Neural progenitor cell (in vitro differentiated cells): ENCODE data around the gene ENAH.

Source experiments
- EZH2 ChIP-seq: fragments of 200-600 bp; sonication (generic); IDR thresholded peaks from 2 replicates; pipeline ENCODE4 v1.6.1; 2017; ENCODE audit warnings: antibody characterized with exemption, mild to moderate bottlenecking, moderate library complexity
- EZH2phosphoT487 ChIP-seq: fragments of 200-600 bp; sonication (generic); IDR thresholded peaks from 2 replicates; pipeline ENCODE4 v1.6.1; 2017; ENCODE audit warnings: antibody characterized with exemption
- TF ChIP-seq, protein P1 (sequence below): fragments of 200-600 bp; sonication (generic); IDR thresholded peaks from 2 replicates; pipeline ENCODE4 v1.5.1; 2017; ENCODE audit warnings: antibody characterized with exemption, mild to moderate bottlenecking

DNA sequence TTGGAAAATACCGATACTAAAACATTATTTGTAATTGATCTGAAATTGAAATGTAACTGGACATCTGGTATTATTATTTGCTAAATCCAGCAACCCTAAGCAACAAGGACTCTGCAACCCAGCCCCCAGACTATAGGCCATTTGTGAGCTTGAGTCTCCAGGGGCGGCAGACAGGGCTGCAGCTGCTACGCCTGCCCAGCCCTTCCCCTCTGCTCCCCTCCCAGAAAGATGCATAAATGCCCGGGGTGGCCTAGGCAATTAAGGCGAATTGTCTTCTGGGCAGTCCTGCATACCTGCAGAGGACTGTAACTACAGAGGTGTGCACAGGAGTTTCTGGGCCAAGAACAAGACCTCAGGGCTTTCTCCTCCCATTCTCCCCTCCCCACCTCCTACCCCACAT is 183.9 kb downstream of the ENAH start:
- TF ChIP-seq EZH2 (no peak), EZH2phosphoT487 (no peak)
- TF ChIP-seq, protein P1, sequence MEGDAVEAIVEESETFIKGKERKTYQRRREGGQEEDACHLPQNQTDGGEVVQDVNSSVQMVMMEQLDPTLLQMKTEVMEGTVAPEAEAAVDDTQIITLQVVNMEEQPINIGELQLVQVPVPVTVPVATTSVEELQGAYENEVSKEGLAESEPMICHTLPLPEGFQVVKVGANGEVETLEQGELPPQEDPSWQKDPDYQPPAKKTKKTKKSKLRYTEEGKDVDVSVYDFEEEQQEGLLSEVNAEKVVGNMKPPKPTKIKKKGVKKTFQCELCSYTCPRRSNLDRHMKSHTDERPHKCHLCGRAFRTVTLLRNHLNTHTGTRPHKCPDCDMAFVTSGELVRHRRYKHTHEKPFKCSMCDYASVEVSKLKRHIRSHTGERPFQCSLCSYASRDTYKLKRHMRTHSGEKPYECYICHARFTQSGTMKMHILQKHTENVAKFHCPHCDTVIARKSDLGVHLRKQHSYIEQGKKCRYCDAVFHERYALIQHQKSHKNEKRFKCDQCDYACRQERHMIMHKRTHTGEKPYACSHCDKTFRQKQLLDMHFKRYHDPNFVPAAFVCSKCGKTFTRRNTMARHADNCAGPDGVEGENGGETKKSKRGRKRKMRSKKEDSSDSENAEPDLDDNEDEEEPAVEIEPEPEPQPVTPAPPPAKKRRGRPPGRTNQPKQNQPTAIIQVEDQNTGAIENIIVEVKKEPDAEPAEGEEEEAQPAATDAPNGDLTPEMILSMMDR: no peak
